GM19438 (cell line): Measurements from ENCODE around the gene ARL11.

ENCODE experiments used
- ATAC-seq: cut with Tn5 transposase; IDR thresholded peaks from one replicate; pipeline ENCODE4 v1.9.1; 2021; ENCODE audit warnings: low read depth; ENCODE audit not compliant: unreplicated experiment

ARL11 gene

DNA sequence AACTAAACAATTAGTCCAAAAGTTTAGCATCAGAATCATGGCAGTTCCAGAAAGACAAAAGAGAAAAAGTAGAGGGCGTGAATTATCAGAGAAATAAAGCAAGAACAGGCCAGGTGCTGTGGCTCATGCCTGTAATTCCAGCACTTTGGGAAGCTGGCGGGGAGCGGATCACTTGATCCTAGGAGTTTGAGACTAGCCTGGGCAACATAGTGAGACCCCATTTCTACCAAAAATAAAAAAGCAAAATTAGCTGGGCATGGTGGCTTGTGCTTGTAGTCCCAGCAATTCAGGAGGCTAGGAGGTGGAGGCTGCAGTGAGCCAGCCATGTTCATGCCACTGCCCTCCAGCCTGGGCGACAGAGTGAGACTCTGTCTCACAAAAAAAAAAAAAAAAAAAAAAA is 18.4 kb downstream of the ARL11 start:
- ATAC-seq, result no peak

DNA sequence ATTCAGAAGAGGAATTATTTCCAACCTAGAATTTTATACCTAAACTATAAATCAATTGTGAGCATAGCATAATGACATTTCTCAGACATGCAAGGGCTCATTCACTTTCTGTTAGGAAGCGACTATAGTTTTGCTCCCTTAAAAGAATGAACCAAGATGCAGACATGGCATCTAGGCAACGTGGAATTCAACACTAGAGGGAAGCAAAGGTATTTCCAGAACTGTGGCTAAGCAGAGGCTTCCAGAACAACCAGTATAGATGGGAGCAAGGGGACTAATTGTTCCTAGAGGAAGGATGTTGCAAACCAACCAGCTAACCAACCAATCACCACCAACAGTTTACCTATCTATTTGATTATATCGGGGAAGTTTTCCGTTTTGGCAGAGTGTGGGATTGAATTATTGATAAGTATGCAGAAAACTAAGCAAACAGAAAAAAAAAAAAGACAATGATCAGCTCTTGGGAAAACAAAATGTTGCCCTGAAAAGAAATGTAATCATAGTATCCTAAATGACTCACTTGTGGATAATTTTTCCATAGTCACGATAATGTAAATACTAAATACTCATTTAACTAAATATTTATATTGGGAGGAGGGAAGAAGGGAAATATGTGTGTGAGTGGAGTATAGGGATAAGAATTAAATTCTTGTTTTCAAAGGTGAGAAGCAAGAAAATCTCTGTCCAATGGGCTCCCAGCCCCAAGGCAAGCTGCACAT is 21.1 kb downstream of the ARL11 start:
- ATAC-seq, result no peak

GRCh38 chr13:49649963-49650312 is 21.6 kb downstream of the ARL11 start:
- ATAC-seq, result no peak

DNA sequence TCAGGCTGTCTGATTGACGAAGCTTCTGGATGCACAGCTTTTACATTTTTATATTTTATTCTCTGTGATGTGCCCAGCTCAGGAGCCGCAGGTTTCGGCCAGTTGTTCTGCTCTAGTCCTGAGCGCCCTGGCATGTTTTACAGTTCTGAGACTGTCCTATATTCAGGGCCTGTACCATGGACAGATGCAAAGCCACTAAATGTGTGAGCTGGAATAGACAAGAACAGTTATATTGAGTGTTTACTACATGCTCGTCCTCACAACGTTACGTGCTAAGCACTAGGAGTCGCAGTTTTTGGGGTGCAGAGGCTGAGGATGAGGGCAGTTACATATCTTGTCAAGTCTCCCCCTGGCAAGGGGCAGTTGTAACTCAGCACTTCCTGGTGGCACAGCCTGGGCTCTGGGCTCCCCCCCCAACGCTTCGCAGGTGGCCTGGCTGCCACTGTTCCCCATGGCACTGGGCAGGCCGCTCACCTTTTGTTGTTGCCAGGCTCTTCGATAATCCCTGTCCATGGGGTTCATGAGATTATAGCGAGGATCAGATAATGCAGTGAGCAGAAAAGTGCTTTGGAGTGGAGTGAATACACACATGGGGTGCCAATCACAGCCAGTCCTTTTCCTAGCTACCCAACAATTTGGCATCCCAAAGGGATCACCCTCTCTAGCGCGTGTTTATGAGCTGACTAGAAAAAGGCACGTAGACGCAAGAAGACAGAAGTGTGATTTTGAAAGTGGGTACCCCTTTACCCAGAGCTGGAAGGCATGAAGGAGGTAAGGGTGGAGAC is 23.5 kb downstream of the ARL11 start:
- ATAC-seq, result no peak

DNA sequence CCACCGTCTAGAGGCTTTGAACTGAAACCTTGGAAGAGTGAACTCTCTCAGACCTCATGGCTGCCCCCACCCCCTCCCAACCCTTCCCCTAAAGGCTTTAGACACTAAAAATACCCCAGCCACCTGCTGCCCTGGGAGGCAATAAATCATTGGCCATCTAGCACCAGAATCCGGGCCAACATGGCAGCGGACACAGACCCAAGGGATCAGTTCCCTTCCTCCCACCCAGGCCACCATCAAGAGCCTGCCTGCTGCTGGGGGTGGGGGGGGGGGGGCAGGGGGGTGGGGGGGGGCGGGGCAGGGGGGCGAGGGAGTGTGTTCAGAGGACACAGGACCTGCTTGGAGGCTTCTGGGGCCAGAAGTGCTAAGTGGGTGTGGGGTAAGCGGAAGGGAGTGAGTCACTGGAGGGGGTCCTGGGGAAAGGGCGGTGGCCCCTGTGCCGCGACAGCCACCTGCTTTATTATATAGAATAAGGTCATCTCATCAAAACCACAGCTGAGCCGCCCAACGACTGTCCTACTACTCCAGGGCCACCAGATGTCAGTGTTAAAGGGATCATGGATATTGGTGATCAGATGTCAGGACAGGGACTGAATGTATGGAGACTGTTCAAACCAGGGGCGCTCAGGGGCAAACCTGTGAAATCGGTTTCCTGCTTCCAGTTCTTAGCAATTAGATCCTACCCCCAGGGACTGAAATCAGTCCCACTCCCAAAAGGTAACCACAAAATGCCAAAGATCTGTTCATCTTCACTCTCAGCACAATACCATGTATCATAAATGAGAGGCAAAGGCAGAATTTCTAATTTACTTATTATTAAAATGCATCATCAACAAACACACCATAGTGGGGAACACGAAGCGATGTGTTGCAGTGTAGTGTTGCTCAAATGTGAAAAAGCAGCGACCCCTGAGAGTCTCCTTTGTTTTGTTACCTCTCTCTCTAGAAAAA is 24.3 kb downstream of the ARL11 start:
- ATAC-seq, result no peak

GRCh38 chr13:49653478-49653877 is 25.2 kb downstream of the ARL11 start:
- ATAC-seq, result no peak

DNA sequence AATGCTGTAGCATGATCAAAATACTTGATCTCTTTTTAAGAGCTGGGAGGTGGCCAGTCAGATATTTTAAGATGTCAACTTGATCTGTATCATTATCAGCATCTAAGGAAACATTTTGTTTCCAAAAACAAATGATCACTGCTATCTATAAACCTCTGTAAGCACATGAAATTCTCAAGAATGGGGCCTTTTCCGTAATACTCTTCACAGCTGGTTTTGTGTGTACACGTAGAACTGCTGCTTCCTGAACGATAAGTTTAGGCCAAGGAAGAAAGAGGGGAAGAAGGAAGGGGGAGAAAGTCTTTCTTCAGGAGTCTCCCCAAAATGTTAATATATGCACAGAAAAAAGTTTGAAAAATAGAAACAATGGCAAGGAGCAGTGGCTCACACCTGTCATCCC is 25.7 kb downstream of the ARL11 start:
- no peak for ATAC-seq

- ATAC-seq, result no peak
Observed at GRCh38 chr13:49655906-49656305, 27.6 kb downstream of the ARL11 start.

GRCh38 chr13:49657241-49657641 is 28.9 kb downstream of the ARL11 start:
- no peak for ATAC-seq

DNA sequence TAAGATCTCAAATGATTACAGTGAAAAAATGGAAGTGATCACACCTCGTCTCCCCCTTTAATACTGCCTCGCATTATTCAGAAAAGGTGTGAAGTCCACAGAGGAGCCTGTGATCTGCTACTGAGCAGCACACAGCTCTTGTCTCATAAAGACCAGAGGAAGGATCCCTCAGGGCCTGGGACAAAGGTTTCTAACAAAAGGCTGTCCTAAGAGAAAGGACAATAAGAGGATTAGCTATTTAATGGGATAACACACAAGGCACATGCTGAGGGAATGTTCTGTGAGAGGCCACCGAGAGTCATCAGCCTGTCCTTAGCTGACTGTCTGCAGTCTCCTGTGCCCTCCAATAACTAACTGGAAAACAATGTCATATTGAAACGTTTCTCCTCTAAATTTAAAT is 36.3 kb downstream of the ARL11 start:
- ATAC-seq, result no peak

DNA sequence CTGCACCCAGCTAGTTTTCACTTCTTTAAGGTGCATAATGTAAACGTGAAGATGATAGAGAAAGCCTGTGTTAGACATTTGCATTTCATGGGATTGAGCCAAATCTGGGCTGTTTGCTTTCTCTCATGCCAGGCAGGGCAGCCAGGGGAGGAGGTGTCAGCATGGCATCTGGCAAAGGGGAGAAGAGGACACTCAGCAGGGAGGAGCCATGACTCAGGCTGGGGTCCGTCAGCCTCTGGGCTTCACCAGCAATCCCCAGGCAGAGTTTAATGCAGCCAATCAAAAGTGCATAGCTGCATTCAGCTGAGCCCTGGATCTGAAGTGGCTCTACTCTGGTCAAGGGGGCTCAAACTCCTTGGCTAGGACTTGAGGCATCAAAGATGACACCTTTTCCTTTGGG is 39.5 kb downstream of the ARL11 start:
- no peak for ATAC-seq

DNA sequence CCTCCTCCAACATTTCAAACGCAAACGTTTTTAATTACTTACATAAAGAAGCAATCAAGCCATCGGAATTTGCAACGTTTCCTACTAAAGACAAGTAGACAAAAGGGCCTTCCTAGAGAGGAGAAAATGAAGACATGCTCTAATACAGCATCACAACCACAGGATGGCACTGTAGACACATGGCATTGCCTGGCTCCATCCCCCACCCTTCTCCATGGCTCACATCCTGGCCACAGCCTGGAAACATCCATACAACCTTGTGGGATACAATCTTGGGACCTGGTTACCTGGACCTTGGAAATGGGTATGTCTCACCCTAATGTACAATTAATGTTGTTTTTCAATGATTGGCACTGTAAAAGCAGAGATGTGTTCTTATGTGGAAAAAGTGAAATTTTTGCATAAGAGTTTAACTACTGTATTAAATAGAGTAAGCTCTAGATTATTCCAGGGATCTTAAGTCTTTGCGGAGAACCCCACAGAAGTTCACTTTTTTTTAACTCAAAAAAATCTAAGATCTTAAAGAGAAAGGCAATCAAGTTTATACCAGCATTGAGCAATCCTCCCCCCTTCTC is 41.5 kb downstream of the ARL11 start:
- no peak for ATAC-seq

GRCh38 chr13:49670828-49671227 is 42.5 kb downstream of the ARL11 start:
- no peak for ATAC-seq

- no peak for ATAC-seq
Observed at GRCh38 chr13:49676581-49677298, 48.4 kb downstream of the ARL11 start.

GRCh38 chr13:49678191-49678914 is 50.0 kb downstream of the ARL11 start:
- ATAC-seq, result no peak

- no peak for ATAC-seq
Observed at GRCh38 chr13:49679246-49679645, 50.9 kb downstream of the ARL11 start.

DNA sequence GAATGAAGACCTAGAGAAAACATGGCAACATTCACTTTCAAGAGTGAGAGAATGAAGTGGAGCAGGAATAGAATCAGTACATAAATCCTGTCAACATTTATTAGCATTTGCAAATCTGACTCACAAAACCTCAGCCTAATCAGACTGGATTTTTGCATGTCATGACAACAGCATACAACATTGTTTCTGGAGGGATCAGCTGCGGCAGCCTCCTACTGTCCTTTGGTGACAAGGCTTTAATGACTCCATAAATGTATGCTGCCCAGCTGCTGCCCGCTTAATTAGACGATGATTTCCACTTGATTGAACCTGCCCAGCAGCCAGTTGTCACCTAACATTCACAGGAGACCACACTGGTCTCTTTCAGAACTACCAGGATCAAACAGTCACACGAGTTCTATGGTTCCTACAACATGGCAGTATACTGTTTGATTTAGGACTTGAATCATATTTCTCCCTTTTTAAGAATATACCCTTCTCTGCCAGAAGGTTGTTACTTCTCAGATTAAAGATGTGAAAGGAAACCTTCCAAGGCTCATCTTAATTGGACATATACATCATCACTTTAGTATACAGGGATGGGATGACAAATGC is 53.6 kb downstream of the ARL11 start:
- no peak for ATAC-seq
